Skeletal muscle cell (primary cell): Measurements from ENCODE around the gene PACS2.

Source experiments
- DNase-seq: peaks from one replicate; pipeline ENCODE4 v3.0.0-alpha.2; 2010; ENCODE audit warnings: low read depth
- H3K4me3 ChIP-seq: 2 replicates; pipeline ENCODE4 v1.5.1; 2011; ENCODE audit warnings: low read depth, mild to moderate bottlenecking, control low read depth, low read length, moderate library complexity

The PACS2 gene

GRCh38 chr14:105446971-105447370 is 132.4 kb downstream of the PACS2 start:
- no peak for DNase-seq
- H3K4me3 ChIP-seq: no peak overlapping the region
